GM21576 (cell line): ENCODE results near the gene PRR19.

ENCODE experiments used
- ATAC-seq: cut with Tn5 transposase; IDR thresholded peaks from one replicate; pipeline ENCODE4 v1.9.1; 2021; ENCODE audit warnings: mild to moderate bottlenecking, moderate library complexity; ENCODE audit not compliant: unreplicated experiment

Gene PRR19

DNA sequence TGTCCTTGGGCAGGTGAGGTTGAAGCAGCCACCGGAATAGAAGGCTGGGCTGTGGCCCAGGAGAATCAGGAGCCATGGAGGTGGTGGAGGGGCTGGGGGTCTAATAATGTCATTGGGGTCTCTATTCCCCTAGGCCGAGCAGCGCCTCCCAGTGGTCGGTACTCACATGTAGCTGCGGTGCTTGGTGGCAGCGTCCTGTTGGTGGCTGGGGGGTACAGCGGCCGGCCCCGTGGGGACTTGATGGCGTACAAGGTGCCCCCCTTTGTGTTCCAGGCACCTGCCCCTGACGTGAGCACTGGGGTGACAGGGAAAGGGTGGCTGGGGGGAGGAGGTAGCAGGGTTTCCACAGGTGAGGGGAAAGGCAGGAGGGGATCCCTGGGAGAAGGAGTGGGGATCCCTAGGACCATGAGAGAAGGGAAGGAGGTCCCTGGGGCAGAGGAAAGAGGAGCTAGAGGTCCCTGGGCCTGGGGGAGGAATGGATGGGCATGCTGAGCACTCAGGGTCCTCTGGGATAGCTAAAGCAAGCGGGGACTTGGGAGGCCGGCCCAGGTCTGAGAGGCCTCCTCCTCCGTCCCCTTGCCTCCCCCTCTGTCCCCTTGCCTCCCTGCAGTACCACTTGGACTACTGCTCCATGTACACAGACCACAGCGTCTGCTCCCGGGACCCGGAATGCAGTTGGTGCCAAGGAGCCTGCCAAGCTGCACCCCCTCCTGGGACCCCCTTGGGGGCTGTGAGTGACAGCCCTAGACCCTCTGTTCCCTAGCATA, 41.6 kb downstream of the PRR19 start:
- ATAC-seq, result no peak

DNA sequence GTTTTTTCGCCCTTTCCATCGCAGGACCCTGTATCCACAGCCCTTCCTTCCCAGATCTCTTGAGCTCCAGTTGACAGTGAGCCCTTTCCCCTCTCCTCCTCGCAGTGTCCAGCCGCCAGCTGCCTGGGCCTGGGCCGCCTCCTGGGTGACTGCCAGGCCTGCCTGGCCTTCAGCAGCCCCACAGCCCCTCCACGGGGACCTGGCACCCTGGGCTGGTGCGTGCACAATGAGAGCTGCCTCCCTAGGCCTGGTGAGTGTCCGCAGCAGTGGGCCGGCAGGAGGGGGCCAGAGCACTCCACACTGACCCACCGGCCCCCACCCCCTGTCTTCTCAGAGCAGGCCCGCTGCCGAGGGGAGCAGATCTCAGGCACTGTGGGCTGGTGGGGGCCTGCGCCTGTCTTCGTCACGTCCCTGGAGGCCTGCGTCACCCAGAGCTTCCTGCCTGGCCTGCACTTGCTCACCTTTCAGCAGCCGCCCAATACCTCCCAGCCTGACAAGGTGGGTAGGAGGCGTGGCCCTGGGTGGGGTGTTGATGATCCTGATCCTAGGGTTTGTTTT, 42.5 kb downstream of the PRR19 start:
- no peak for ATAC-seq

DNA sequence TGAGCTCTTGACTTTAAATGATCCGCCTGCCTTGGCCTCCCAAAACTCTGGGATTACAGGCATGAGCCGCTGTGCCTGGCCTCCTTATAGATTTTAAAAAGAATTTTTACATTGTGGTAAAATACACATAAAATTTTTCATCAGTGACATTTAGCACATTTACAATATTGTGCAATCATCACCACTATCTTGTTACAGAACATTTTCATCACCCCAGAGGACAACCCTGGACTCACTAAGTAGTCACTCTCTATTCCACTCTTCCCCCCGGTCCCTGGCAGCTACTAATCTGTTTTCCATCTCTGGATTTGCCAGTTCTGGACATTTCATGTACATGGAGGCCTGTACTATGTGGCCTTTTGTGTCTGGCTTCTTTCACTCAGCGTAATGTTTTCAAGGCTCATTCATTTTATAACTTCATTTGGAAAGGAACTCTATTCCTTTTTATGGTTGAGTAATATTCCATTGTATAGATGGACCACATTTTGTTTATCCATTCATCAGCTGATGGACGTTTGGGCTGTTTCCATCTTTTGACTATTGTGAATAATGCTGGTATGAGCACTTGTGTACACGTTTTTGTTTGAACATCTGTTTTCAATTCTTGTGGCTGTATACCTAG, 43.4 kb downstream of the PRR19 start:
- ATAC-seq, result no peak

DNA sequence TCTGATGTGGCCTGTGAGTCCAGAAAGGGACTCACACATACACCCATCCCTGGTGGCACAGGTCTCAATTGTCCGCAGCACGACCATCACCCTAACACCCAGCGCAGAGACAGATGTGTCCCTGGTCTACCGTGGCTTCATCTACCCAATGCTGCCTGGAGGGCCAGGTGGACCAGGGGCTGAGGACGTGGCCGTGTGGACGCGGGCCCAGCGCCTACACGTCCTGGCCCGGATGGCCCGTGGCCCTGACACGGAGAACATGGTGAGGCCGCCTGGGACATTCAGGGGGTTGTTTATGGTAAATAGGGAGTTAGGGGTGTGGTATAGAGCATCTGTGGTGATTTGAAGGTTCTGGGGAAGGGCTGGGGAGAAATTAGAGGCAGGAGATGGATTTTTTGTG, 46.3 kb downstream of the PRR19 start:
- ATAC-seq, result no peak

DNA sequence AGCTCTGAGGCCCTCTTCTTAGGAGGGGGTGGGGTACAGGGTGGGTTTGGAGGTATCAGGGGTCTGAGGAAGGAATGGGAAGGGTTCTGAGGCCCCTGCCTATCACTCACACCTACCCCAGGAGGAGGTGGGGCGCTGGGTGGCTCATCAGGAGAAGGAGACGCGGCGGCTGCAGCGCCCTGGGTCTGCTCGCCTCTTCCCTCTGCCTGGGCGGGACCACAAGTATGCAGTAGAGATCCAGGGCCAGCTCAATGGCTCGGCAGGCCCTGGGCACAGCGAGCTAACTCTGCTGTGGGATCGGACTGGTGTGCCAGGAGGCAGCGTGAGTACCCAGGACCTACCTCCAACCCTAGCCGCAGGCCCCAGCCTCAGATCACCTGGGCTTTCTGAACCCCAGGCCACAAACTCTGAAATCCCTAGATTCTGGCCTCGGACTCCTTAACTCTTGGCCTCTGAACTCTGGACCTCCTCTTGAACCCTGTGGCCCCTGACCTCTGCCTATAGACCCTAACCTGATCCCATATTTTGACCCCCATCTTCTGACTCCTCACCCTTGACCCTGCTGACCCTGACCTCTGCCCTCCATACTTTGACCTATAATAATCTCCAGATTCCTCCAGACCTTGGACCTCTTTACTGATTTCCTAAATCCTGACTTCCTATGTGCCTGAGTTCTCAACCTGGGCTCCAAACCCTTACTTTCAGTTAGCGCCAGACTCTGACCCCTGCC, 47.6 kb downstream of the PRR19 start:
- no peak for ATAC-seq

DNA sequence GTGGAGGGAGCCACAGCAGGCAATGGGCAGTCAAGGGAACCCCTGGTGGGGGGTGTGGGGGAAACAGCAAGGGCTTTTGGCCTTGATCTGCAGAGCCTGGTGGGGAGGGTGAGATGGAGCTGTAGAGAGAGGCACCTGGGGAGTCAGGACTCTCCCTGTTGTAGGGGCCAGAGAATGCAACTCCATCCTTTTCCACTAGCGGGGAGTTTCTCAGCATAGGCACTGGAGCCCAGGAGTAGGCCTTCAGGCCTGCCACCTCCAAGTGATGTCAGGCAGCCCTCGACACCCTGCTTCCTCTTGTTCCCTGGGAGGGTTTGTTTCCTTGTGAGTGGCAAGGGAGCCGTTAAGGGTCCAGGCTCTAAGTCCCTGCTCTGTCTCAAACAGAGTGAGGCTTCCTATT, 48.5 kb downstream of the PRR19 start:
- no peak for ATAC-seq

DNA sequence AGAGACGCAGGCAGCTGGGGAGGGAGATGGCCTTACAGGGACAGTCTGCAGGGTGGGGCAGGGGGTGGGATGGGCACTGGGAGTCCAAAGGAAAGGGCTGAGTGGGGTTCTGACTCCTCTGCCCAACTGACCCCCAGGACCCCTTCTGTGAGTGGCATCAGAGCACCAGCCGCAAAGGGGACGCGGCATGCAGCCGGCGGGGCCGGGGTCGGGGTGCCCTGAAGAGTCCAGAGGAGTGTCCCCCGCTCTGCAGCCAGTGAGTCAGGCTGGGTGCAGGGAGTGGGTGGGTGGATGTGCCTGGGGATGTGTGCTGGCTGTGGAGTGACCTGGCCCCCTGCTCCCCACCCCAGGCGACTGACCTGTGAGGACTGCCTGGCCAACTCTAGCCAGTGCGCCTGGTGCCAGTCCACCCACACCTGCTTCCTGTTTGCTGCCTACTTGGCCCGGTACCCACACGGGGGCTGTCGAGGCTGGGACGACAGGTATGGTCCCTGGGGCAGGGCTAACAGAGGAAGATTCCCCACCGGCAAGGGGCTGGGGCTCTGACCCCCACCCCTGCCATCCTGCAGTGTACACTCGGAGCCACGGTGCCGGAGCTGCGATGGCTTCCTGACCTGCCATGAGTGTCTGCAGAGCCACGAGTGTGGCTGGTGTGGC, 49.3 kb downstream of the PRR19 start:
- no peak for ATAC-seq

GRCh38 chr19:42352301-42353259, 50.6 kb downstream of the PRR19 start:
- ATAC-seq, result no peak

DNA sequence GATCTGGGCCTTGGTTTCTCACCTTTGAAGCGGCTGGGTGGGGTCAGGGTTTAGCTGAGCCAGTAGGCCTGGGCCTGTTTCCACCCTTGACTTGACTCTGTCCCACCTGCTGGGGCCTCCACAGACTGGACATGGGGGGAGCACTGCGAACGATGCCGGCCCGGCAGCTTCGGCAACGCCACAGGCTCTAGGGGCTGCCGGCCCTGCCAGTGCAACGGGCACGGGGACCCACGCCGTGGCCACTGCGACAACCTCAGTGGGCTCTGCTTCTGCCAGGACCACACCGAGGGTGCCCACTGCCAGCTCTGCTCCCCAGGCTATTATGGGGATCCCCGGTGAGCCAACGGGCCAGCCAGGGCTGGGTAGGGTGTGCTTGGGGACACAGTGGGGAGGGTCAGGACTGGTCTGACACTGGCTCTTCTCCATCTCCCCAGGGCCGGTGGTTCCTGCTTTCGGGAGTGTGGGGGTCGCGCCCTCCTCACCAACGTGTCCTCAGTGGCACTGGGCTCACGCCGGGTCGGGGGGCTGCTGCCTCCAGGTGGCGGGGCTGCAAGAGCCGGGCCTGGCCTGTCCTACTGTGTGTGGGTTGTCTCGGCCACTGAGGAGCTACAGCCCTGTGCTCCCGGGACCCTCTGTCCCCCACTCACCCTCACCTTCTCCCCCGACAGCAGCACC, 51.5 kb downstream of the PRR19 start:
- ATAC-seq, result no peak

GRCh38 chr19:42355896-42356295, 54.0 kb downstream of the PRR19 start:
- ATAC-seq, result no peak

DNA sequence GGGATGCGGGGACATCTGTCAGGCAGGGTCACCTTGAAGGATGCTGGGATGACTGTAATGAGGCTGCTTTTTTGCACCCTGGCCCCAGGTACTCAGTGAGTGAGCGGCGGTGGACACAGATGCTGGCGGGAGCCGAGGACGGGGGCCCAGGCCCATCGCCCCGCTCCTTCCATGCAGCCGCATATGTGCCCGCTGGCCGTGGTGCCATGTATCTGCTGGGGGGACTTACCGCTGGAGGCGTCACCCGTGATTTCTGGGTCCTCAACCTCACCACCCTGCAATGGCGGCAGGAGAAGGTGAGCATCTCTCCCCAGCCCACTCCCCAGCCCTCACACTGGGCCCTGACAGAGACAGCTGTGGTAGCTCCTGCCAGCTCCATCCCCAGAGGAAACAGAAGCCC, 54.8 kb downstream of the PRR19 start:
- ATAC-seq, result no peak

GRCh38 chr19:42357290-42357689, 55.4 kb downstream of the PRR19 start:
- ATAC-seq, result no peak
